K562 (cell line): Measurements from ENCODE around the gene ACTRT3. TPM values are rescaled to one million over a fixed set of nuclear protein-coding genes. Genes with fewer than 3 reads are reported as not detected.

ENCODE experiments used
- CCAR2 ChIP-seq: fragments of 200-400 bp; formaldehyde crosslinking; IDR thresholded peaks from 2 replicates; pipeline ENCODE4 v1.6.1; 2017; ENCODE audit warnings: mild to moderate bottlenecking, low read depth, low read length
- CREB5 ChIP-seq: fragments of 250-450 bp; sonication (Bioruptor Pico); IDR thresholded peaks from 2 replicates; pipeline ENCODE4 v1.5.0; 2020; ENCODE audit warnings: mild to moderate bottlenecking
- CXXC5 ChIP-seq: fragments of 250-450 bp; sonication (Bioruptor Pico); IDR thresholded peaks from 2 replicates; pipeline ENCODE4 v1.8.0; 2022; ENCODE audit warnings: inconsistent platforms, mild to moderate bottlenecking, moderate library complexity
- HINFP ChIP-seq: fragments of 450-650 bp; conservative IDR thresholded peaks from 2 replicates; pipeline ENCODE4 v1.6.1; 2016; ENCODE audit warnings: missing genetic modification characterization, low read depth, mild to moderate bottlenecking, control low read depth, missing compliant biosample characterization
- HNRNPK ChIP-seq: fragments of 200-400 bp; formaldehyde crosslinking; IDR thresholded peaks from one replicate; pipeline ENCODE4 v1.6.1; 2018; ENCODE audit warnings: mild to moderate bottlenecking, low read depth, low read length; ENCODE audit not compliant: poor library complexity, severe bottlenecking
- IFI16 ChIP-seq: fragments of 250-450 bp; sonication (Bioruptor Pico); IDR thresholded peaks from 2 replicates; pipeline ENCODE4 v2.1.2; 2022; ENCODE audit warnings: mild to moderate bottlenecking, inconsistent platforms
- MBD2 ChIP-seq: sonication (generic); IDR thresholded peaks from 2 replicates; pipeline ENCODE4 v1.6.1; 2016; ENCODE audit warnings: low read depth, borderline replicate concordance
- MEF2A ChIP-seq: IDR thresholded peaks from 2 replicates; pipeline ENCODE4 v1.6.1; 2011; ENCODE audit warnings: low read depth, mild to moderate bottlenecking, low read length, moderate library complexity; ENCODE audit not compliant: control insufficient read depth
- MEF2D ChIP-seq: conservative IDR thresholded peaks from 2 replicates; pipeline ENCODE4 v1.6.1; 2016; ENCODE audit warnings: low read depth, missing genetic modification characterization, missing compliant biosample characterization
- NFIC ChIP-seq: fragments of 450-650 bp; IDR thresholded peaks from 2 replicates; pipeline ENCODE4 v1.6.1; 2017; ENCODE audit warnings: mild to moderate bottlenecking, inconsistent platforms
- NR2F6 ChIP-seq: fragments of 450-650 bp; formaldehyde crosslinking; IDR thresholded peaks from 2 replicates; pipeline ENCODE4 v1.4.0; 2020; ENCODE audit warnings: mild to moderate bottlenecking
- RAD21 ChIP-seq, 2 experiments: fragments of 250-450 bp in 1 of 2; fragments of 450-650 bp in 1 of 2; sonication (Bioruptor Pico) in 1 of 2; formaldehyde crosslinking in 1 of 2; IDR thresholded peaks in 1 of 2; conservative IDR thresholded peaks in 1 of 2; 2 replicates each; pipeline versions ENCODE4 v1.4.0 to v1.8.0; 2020 to 2022; ENCODE audit warnings: mild to moderate bottlenecking in 2 of 2, moderate library complexity in 1 of 2
- RBM17 ChIP-seq: fragments of 200-400 bp; formaldehyde crosslinking; IDR thresholded peaks from 2 replicates; pipeline ENCODE4 v1.6.1; 2017; ENCODE audit warnings: low read depth, mild to moderate bottlenecking, low read length, borderline replicate concordance
- RBM34 ChIP-seq: fragments of 200-400 bp; formaldehyde crosslinking; IDR thresholded peaks from 2 replicates; pipeline ENCODE4 v1.6.1; 2018; ENCODE audit warnings: low read length, borderline replicate concordance; ENCODE audit not compliant: insufficient read depth
- SIN3A ChIP-seq, 2 experiments: fragments of 150-350 bp in 1 of 2; IDR thresholded peaks; 2 replicates each; pipeline ENCODE4 v1.6.1; 2011 to 2016; ENCODE audit warnings: borderline replicate concordance in 2 of 2, low read depth in 2 of 2, low read length in 2 of 2, mild to moderate bottlenecking in 2 of 2, moderate library complexity in 2 of 2; ENCODE audit not compliant: control insufficient read depth in 1 of 2
- STAG1 ChIP-seq: sonication (generic); formaldehyde crosslinking; IDR thresholded peaks from 2 replicates; pipeline ENCODE4 v1.5.0; 2020; ENCODE audit warnings: missing genetic modification reagents, borderline replicate concordance
- TAL1 ChIP-seq: fragments of 450-650 bp; IDR thresholded peaks from 2 replicates; pipeline ENCODE4 v1.6.1; 2016; ENCODE audit warnings: mild to moderate bottlenecking
- TBL1XR1 ChIP-seq, 2 experiments: IDR thresholded peaks; 2 replicates each; pipeline ENCODE4 v1.6.1; 2012; ENCODE audit warnings: improper control_type of control experiment in 2 of 2, low read length in 2 of 2, mild to moderate bottlenecking in 1 of 2
- U2AF2 ChIP-seq: fragments of 200-400 bp; formaldehyde crosslinking; optimal IDR thresholded peaks from 2 replicates; pipeline ENCODE3; 2017; ENCODE audit warnings: low read depth, mild to moderate bottlenecking, low read length
- ZBTB26 ChIP-seq: fragments of 450-650 bp; formaldehyde crosslinking; IDR thresholded peaks from 2 replicates; pipeline ENCODE4 v1.4.0; 2022; ENCODE audit warnings: missing genetic modification characterization
- ZBTB8A ChIP-seq: fragments of 450-650 bp; IDR thresholded peaks from 2 replicates; pipeline ENCODE4 v1.6.1; 2018; ENCODE audit warnings: mild to moderate bottlenecking, moderate library complexity; ENCODE audit not compliant: partially characterized antibody
- ZNF695 ChIP-seq: fragments of 450-650 bp; formaldehyde crosslinking; IDR thresholded peaks from 2 replicates; pipeline ENCODE4 v1.4.0; 2020; ENCODE audit warnings: mild to moderate bottlenecking, moderate library complexity
- polyA plus RNA-seq, 8 experiments: library from polyadenylated mRNA; depleted of rRNA in 4 of 8; stranded (reverse) in 5 of 8; unstranded in 3 of 8; fragments of >200 nt; fragmentation: Nextera tagmentation in 2 of 8; fragmentation: Illumina TruSeq in 1 of 8; extraction: Ambion mirVana in 2 of 8; extraction: Trizol in 1 of 8; gene quantifications; 2 replicates each; pipeline versions ENCODE4 v1.2.1 to v1.2.3, GENCODE V29; 2011 to 2014; ENCODE audit warnings: inconsistent platforms in 1 of 8, missing spikeins in 1 of 8
- total RNA-seq, 7 experiments: library from RNA; depleted of rRNA in 6 of 7; stranded (reverse); fragments of >200 nt in 6 of 7; fragmentation: Illumina TruSeq in 2 of 7; extraction: Trizol in 2 of 7; gene quantifications; 2 replicates each; pipeline versions ENCODE4 v1.2.1 to v1.2.3, GENCODE V29; 2011 to 2021; ENCODE audit warnings: low replicate concordance in 1 of 7

The ACTRT3 gene
- total and polyA plus RNA-seq, 9 of the 15 experiments (the other 6 are each of a cell fraction or from before 2014, with no cell fraction given): 0.06 to 0.11 (median 0.07) TPM; not detected in 5

- no peak for TF ChIP-seq MEF2A
- no peak for TF ChIP-seq HINFP (tag)
- no peak for TF ChIP-seq MEF2D (tag)
- no peak for TF ChIP-seq HNRNPK
- peak; percentile 83 for TF ChIP-seq CXXC5 (CRISPR knock-in tag)
- TF ChIP-seq CCAR2: no peak
- no peak for TF ChIP-seq U2AF2
- TF ChIP-seq NR2F6 (CRISPR knock-in tag): no peak
- no peak for TF ChIP-seq SIN3A (IDR thresholded peaks at IDR 0.05; ENCODE audit: borderline replicate concordance in 2 of 2, control insufficient read depth in 1 of 2, low read depth in 2 of 2, low read length in 2 of 2)
- TF ChIP-seq RAD21 (CRISPR knock-in tag; conservative IDR thresholded peaks at IDR 0.05 in 1 of 2, IDR thresholded peaks at IDR 0.05 in 1 of 2): peak in 1 of 2 experiments; percentile 14; a peak in 1 of 4 replicates
- TF ChIP-seq STAG1 (CRISPR knock-in tag): no peak
- no peak for TF ChIP-seq TAL1
- TF ChIP-seq ZNF695 (CRISPR knock-in tag): no peak
- TF ChIP-seq ZBTB26 (CRISPR knock-in tag): 0 out of 2 replicates have a peak, but pooled peaks have one; percentile 28
- TF ChIP-seq IFI16: no peak
- no peak for TF ChIP-seq TBL1XR1 (IDR thresholded peaks at IDR 0.05; ENCODE audit: low read length in 2 of 2)
- TF ChIP-seq ZBTB8A: no peak
- TF ChIP-seq RBM17: no peak
- peak; percentile 31; the same call in 1 of the 2 replicates for TF ChIP-seq NFIC
- no peak for TF ChIP-seq CREB5 (CRISPR knock-in tag)
- no peak for TF ChIP-seq RBM34
- peak; percentile 67; the same call in 1 of the 2 replicates for TF ChIP-seq MBD2
Observed at GRCh38 chr3:169764882-169765612, 4.3 kb downstream of the ACTRT3 start, which contains the start of gene TERC (continued).
